H1 (cell line): Measurements from ENCODE around the gene NDUFB6. TPM values are rescaled to one million over a fixed set of nuclear protein-coding genes. Genes with fewer than 3 reads are reported as not detected.

Source experiments
- CBX5 ChIP-seq: fragments of 300-800, 300-1000 bp; sonication (generic); IDR thresholded peaks from 2 replicates; pipeline ENCODE4 v1.7.1; 2016; ENCODE audit warnings: antibody characterized with exemption, low read length, low read depth
- CBX8 ChIP-seq: fragments of 300-800, 300-1000 bp; sonication (generic); IDR thresholded peaks from 2 replicates; pipeline ENCODE4 v1.7.1; 2016; ENCODE audit warnings: low read depth, low read length, borderline replicate concordance
- GABPA ChIP-seq: IDR thresholded peaks from 2 replicates; pipeline ENCODE4 v1.6.1; 2011; ENCODE audit warnings: mild to moderate bottlenecking, low read length, moderate library complexity, borderline replicate concordance; ENCODE audit not compliant: insufficient read depth
- MAFK ChIP-seq: IDR thresholded peaks from 2 replicates; pipeline ENCODE4 v1.6.1; 2012; ENCODE audit warnings: low read depth, mild to moderate bottlenecking, improper control_type of control experiment, low read length
- PHF8 ChIP-seq: fragments of 200-600 bp; sonication (generic); conservative IDR thresholded peaks from 2 replicates; pipeline ENCODE4 v1.7.1; 2012; ENCODE audit warnings: low read depth, mild to moderate bottlenecking, inconsistent platforms, low read length, moderate library complexity
- RNF2 ChIP-seq: fragments of 200-900, 300-1000 bp; sonication (generic); IDR thresholded peaks from 2 replicates; pipeline ENCODE4 v1.7.1; 2016; ENCODE audit warnings: borderline replicate concordance, low read depth, mild to moderate bottlenecking, antibody characterized with exemption, low read length; ENCODE audit not compliant: poor library complexity, severe bottlenecking; ENCODE audit errors: missing control alignments
- RXRA ChIP-seq: IDR thresholded peaks from 2 replicates; pipeline ENCODE4 v1.6.1; 2011; ENCODE audit warnings: low read depth, mild to moderate bottlenecking, low read length, moderate library complexity; ENCODE audit not compliant: insufficient read depth
- polyA plus RNA-seq, 7 experiments: library from polyadenylated mRNA; depleted of rRNA in 3 of 7; stranded (reverse) in 5 of 7; unstranded in 2 of 7; fragments of >200 nt in 5 of 7; fragments of 200-250 nt in 2 of 7; gene quantifications; 1 replicate in 5 of 7; 2 replicates in 1 of 7; 4 replicates in 1 of 7; pipeline versions ENCODE4 v1.2.1 to v1.2.3, GENCODE V29; 2011 to 2013; ENCODE audit warnings: missing spikeins in 2 of 7, mixed read lengths in 2 of 7
- total RNA-seq: library from RNA; stranded (reverse); fragmentation: NEBNext Ultra II Directional; extraction: Animal tissue kit (Norgen Biotek cat#: 25700); gene quantifications from 2 replicates; pipeline ENCODE4 v1.2.1, GENCODE V29; 2021
- TF ChIP-seq, protein P1 (sequence below): fragments of 300-600 bp; sonication (generic); IDR thresholded peaks from 2 replicates; pipeline ENCODE4 v1.7.1; 2012; ENCODE audit warnings: low read length, moderate library complexity, mild to moderate bottlenecking, inconsistent platforms; ENCODE audit not compliant: insufficient replicate concordance
- TF ChIP-seq, protein P2 (sequence below): IDR thresholded peaks from 2 replicates; pipeline ENCODE4 v1.6.1; 2012; ENCODE audit warnings: inconsistent platforms

Gene NDUFB6
- total and polyA plus RNA-seq, 2 of the 8 experiments (the other 6 are each of a cell fraction or from before 2014, with no cell fraction given): 55.8 to 61.4 TPM

DNA sequence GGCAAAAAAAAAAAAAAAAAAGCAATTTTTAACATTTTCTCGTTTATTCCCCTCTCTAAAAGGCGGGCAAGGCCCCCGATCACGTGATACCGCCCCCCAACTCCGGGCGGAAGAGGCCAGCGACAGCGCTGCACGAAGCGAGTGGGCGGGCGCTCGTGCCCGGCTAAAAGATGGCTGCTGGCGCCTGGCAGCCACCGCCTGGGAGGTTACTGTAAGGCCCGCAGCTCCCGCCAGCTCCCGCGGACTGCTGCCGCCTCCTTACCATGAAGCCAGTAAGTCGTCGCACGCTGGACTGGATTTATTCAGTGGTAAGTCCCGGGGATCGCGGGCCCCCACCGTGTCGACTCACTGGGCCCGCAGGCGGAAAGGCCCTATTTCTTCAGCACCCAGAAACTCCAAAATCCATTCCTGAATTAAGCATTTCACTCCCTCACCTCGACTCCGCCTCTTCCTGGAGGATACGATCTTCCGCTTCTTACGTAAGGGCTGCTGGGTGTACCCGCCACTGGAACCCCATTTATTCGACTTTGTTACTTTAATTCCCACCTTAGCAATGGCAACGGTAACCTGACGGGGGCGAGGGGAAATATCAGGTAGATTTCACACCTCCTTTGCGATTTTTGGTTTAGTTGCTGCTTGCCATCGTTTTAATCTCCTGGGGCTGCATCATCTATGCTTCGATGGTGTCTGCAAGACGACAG lies 20.6 kb downstream of the NDUFB6 start, which contains the start of the genes SMIM27 and TOPORS (continued):
- TF ChIP-seq MAFK (no peak), CBX5 (no peak), GABPA (peak; percentile 47; the same call in 1 of the 2 replicates), CBX8 (no peak), RNF2 (no peak), RXRA (no peak), PHF8 (peak; percentile 97)
- TF ChIP-seq, protein P1, sequence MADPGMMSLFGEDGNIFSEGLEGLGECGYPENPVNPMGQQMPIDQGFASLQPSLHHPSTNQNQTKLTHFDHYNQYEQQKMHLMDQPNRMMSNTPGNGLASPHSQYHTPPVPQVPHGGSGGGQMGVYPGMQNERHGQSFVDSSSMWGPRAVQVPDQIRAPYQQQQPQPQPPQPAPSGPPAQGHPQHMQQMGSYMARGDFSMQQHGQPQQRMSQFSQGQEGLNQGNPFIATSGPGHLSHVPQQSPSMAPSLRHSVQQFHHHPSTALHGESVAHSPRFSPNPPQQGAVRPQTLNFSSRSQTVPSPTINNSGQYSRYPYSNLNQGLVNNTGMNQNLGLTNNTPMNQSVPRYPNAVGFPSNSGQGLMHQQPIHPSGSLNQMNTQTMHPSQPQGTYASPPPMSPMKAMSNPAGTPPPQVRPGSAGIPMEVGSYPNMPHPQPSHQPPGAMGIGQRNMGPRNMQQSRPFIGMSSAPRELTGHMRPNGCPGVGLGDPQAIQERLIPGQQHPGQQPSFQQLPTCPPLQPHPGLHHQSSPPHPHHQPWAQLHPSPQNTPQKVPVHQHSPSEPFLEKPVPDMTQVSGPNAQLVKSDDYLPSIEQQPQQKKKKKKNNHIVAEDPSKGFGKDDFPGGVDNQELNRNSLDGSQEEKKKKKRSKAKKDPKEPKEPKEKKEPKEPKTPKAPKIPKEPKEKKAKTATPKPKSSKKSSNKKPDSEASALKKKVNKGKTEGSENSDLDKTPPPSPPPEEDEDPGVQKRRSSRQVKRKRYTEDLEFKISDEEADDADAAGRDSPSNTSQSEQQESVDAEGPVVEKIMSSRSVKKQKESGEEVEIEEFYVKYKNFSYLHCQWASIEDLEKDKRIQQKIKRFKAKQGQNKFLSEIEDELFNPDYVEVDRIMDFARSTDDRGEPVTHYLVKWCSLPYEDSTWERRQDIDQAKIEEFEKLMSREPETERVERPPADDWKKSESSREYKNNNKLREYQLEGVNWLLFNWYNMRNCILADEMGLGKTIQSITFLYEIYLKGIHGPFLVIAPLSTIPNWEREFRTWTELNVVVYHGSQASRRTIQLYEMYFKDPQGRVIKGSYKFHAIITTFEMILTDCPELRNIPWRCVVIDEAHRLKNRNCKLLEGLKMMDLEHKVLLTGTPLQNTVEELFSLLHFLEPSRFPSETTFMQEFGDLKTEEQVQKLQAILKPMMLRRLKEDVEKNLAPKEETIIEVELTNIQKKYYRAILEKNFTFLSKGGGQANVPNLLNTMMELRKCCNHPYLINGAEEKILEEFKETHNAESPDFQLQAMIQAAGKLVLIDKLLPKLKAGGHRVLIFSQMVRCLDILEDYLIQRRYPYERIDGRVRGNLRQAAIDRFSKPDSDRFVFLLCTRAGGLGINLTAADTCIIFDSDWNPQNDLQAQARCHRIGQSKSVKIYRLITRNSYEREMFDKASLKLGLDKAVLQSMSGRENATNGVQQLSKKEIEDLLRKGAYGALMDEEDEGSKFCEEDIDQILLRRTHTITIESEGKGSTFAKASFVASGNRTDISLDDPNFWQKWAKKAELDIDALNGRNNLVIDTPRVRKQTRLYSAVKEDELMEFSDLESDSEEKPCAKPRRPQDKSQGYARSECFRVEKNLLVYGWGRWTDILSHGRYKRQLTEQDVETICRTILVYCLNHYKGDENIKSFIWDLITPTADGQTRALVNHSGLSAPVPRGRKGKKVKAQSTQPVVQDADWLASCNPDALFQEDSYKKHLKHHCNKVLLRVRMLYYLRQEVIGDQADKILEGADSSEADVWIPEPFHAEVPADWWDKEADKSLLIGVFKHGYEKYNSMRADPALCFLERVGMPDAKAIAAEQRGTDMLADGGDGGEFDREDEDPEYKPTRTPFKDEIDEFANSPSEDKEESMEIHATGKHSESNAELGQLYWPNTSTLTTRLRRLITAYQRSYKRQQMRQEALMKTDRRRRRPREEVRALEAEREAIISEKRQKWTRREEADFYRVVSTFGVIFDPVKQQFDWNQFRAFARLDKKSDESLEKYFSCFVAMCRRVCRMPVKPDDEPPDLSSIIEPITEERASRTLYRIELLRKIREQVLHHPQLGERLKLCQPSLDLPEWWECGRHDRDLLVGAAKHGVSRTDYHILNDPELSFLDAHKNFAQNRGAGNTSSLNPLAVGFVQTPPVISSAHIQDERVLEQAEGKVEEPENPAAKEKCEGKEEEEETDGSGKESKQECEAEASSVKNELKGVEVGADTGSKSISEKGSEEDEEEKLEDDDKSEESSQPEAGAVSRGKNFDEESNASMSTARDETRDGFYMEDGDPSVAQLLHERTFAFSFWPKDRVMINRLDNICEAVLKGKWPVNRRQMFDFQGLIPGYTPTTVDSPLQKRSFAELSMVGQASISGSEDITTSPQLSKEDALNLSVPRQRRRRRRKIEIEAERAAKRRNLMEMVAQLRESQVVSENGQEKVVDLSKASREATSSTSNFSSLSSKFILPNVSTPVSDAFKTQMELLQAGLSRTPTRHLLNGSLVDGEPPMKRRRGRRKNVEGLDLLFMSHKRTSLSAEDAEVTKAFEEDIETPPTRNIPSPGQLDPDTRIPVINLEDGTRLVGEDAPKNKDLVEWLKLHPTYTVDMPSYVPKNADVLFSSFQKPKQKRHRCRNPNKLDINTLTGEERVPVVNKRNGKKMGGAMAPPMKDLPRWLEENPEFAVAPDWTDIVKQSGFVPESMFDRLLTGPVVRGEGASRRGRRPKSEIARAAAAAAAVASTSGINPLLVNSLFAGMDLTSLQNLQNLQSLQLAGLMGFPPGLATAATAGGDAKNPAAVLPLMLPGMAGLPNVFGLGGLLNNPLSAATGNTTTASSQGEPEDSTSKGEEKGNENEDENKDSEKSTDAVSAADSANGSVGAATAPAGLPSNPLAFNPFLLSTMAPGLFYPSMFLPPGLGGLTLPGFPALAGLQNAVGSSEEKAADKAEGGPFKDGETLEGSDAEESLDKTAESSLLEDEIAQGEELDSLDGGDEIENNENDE: no peak
- TF ChIP-seq, protein P2, sequence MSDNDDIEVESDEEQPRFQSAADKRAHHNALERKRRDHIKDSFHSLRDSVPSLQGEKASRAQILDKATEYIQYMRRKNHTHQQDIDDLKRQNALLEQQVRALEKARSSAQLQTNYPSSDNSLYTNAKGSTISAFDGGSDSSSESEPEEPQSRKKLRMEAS: peak; percentile 24; the same call in 1 of the 2 replicates
